Fibroblast of lung (primary cell): Measurements from ENCODE around the gene COQ3. TPM values are rescaled to one million over a fixed set of nuclear protein-coding genes. Genes with fewer than 3 reads are reported as not detected.

Experiments
- DNase-seq, 2 donors: peaks; one replicate each; pipeline versions ENCODE4 v3.0.0 to v3.0.0-alpha.2; 2010; ENCODE audit warnings: low read depth in 2 of 2
- H2AFZ ChIP-seq: 2 replicates; pipeline ENCODE4 v1.5.1; 2012; ENCODE audit warnings: low read length, control low read depth, inconsistent platforms
- H3K27ac ChIP-seq: 2 replicates; pipeline ENCODE4 v1.5.1; 2011; ENCODE audit warnings: low read length, control low read depth; ENCODE audit not compliant: insufficient read depth
- H3K27me3 ChIP-seq: 2 replicates; pipeline ENCODE4 v1.5.1; 2011; ENCODE audit warnings: mild to moderate bottlenecking, low read length; ENCODE audit not compliant: control insufficient read depth, insufficient read depth
- H3K36me3 ChIP-seq: 2 replicates; pipeline ENCODE4 v1.5.1; 2011; ENCODE audit warnings: low read length; ENCODE audit not compliant: control insufficient read depth, insufficient read depth
- H3K4me1 ChIP-seq: 2 replicates; pipeline ENCODE4 v1.5.1; 2011; ENCODE audit warnings: low read length; ENCODE audit not compliant: control insufficient read depth, insufficient read depth; ENCODE audit errors: extremely low read depth
- H3K4me2 ChIP-seq: 2 replicates; pipeline ENCODE4 v1.5.1; 2011; ENCODE audit warnings: low read length, control low read depth; ENCODE audit not compliant: insufficient read depth; ENCODE audit errors: extremely low read depth
- H3K4me3 ChIP-seq, 4 experiments: fragments of 200-600 bp in 1 of 4; sonication (generic) in 1 of 4; replicated peaks in 1 of 4; 2 replicates each; pipeline ENCODE4 v1.5.1; 2011 to 2016; ENCODE audit warnings: low read length in 4 of 4, low read depth in 3 of 4, mild to moderate bottlenecking in 3 of 4, control low read depth in 2 of 4, inconsistent platforms in 1 of 4, mixed read lengths in 1 of 4; ENCODE audit not compliant: insufficient read depth in 1 of 4; ENCODE audit errors: control extremely low read depth in 1 of 4
- H3K79me2 ChIP-seq: 2 replicates; pipeline ENCODE4 v1.5.1; 2012; ENCODE audit warnings: mild to moderate bottlenecking, low read length, inconsistent platforms; ENCODE audit not compliant: control insufficient read depth, insufficient read depth
- H3K9ac ChIP-seq: 2 replicates; pipeline ENCODE4 v1.5.1; 2011; ENCODE audit warnings: mild to moderate bottlenecking, low read length, control low read depth; ENCODE audit not compliant: insufficient read depth
- H3K9me3 ChIP-seq: 2 replicates; pipeline ENCODE4 v1.5.1; 2012; ENCODE audit warnings: low read depth, low read length; ENCODE audit not compliant: control insufficient read depth, insufficient read depth
- H4K20me1 ChIP-seq: 2 replicates; pipeline ENCODE4 v1.5.1; 2011; ENCODE audit warnings: low read length; ENCODE audit not compliant: control insufficient read depth, insufficient read depth; ENCODE audit errors: extremely low read depth
- CTCF ChIP-seq, 2 donors: IDR thresholded peaks in 1 of 2; conservative IDR thresholded peaks in 1 of 2; 1 replicate in 1 of 2; 2 replicates in 1 of 2; pipeline ENCODE4 v1.5.1; 2011 to 2012; ENCODE audit warnings: low read length in 2 of 2, control low read depth in 1 of 2, inconsistent platforms in 1 of 2, low read depth in 1 of 2, mild to moderate bottlenecking in 1 of 2
- EZH2 ChIP-seq: IDR thresholded peaks from 2 replicates; pipeline ENCODE4 v1.5.1; 2012; ENCODE audit warnings: low read length, control low read depth, mild to moderate bottlenecking; ENCODE audit errors: missing control alignments
- polyA plus RNA-seq, 2 donors: library from polyadenylated mRNA; depleted of rRNA in 1 of 2; stranded (reverse) in 1 of 2; unstranded in 1 of 2; fragments of >200 nt; gene quantifications; 2 replicates each; pipeline ENCODE4 v1.2.1, GENCODE V29; 2011 to 2012; ENCODE audit warnings: missing spikeins in 1 of 2
- total RNA-seq: library from RNA; depleted of rRNA; stranded (reverse); fragments of >200 nt; gene quantifications from 2 replicates; pipeline ENCODE4 v1.2.1, GENCODE V29; 2014

The COQ3 gene
- total and polyA plus RNA-seq, 2 donors (not counting 1 experiment from before 2014, with no cell fraction given) = 5.3 to 13.3 TPM

- no peak overlapping the region for H3K4me3 ChIP-seq
- no peaks in the 10 kb centered on the region for H3K4me1 ChIP-seq
- no peak overlapping the region for H3K4me2 ChIP-seq
- no peak for DNase-seq
- no peak overlapping the region for H3K9ac ChIP-seq
- H4K20me1 ChIP-seq = no peaks in the 10 kb centered on the region
- H3K27me3 ChIP-seq = no peaks in the 10 kb centered on the region
- H2AFZ ChIP-seq = no peak overlapping the region
- TF ChIP-seq EZH2 (no peak), CTCF (conservative IDR thresholded peaks at IDR 0.05 in 1 of 2, IDR thresholded peaks at IDR 0.05 in 1 of 2; ENCODE audit: low read depth in 1 of 2, low read length in 2 of 2) (no peak)
- H3K9me3 ChIP-seq = no peaks in the 10 kb centered on the region
- H3K79me2 ChIP-seq = no peaks in the 10 kb centered on the region
- no peak overlapping the region for H3K27ac ChIP-seq
- peaks cover 6% of the 10 kb centered on the region for H3K36me3 ChIP-seq
Measured at GRCh38 chr6:99397287-99397686, 3.3 kb upstream of the COQ3 start.

DNA sequence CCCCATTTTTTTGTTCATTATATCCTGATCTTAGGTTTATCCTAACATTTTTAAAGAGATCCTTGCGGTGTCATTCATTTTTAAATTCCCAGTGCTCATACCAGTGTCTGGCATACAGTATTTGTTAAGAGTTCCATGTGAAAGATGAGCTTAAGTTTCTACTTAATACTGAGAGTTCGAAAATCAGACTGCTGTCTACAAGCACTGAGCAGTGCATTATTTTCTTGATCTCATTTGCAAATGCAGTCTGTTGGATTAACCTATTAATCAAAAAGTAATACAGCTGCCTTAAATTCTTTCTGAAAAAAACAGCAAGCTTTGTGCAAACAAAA, 663 bp downstream of the COQ3 start:
- Histone ChIP-seq H2AFZ (peak overlapping the region; percentile 87), H4K20me1 (no peaks in the 10 kb centered on the region), H3K27me3 (no peaks in the 10 kb centered on the region), H3K36me3 (no peaks in the 10 kb centered on the region), H3K9ac (peak overlapping the region; percentile 93), H3K4me3 (peak overlapping the region; percentile 85 to 93 (median 89)), H3K79me2 (no peaks in the 10 kb centered on the region), H3K27ac (peak overlapping the region; percentile 90), H3K9me3 (no peaks in the 10 kb centered on the region), H3K4me2 (peak overlapping the region; percentile 84), H3K4me1 (no peaks in the 10 kb centered on the region)
- TF ChIP-seq EZH2 (no peak), CTCF (conservative IDR thresholded peaks at IDR 0.05 in 1 of 2, IDR thresholded peaks at IDR 0.05 in 1 of 2; ENCODE audit: low read depth in 1 of 2, low read length in 2 of 2) (no peak)
- DNase-seq = no peak

GRCh38 chr6:99390896-99391295, 3.1 kb downstream of the COQ3 start:
- Histone ChIP-seq H3K36me3 (no peaks in the 10 kb centered on the region), H3K4me3 (no peak overlapping the region), H3K27ac (no peak overlapping the region), H3K27me3 (no peaks in the 10 kb centered on the region), H2AFZ (no peak overlapping the region), H3K4me1 (no peaks in the 10 kb centered on the region), H4K20me1 (no peaks in the 10 kb centered on the region), H3K79me2 (no peaks in the 10 kb centered on the region), H3K9ac (no peak overlapping the region), H3K4me2 (no peak overlapping the region), H3K9me3 (no peaks in the 10 kb centered on the region)
- TF ChIP-seq CTCF (conservative IDR thresholded peaks at IDR 0.05 in 1 of 2, IDR thresholded peaks at IDR 0.05 in 1 of 2; ENCODE audit: low read depth in 1 of 2, low read length in 2 of 2) = no peak
- TF ChIP-seq EZH2 = no peak
- DNase-seq = no peak
